ENCODE results near the gene AAK1. TPM values are rescaled to one million over a fixed set of nuclear protein-coding genes. Genes with fewer than 3 reads are reported as not detected.
"Not testable (repeated sequence)": the region's sequence is repeated elsewhere in the genome, so short reads cannot be mapped to it uniquely, and the experiment has no call there.

The AAK1 gene
- polyA plus RNA-seq, 4 donors, result 8.7 to 36.5 (median 16.7) TPM

- Histone ChIP-seq H3K4me3 (ENCODE audit: low read depth in 1 of 3, low read length in 3 of 3) (no peak overlapping the region), H3K4me1 (ENCODE audit: control insufficient read depth in 3 of 3, insufficient read depth in 2 of 3, low read depth in 1 of 3, low read length in 2 of 3) (peaks cover 0 to 7% (median 0%) of the 10 kb centered on the region in 3 donors), H3K27me3 (ENCODE audit: control insufficient read depth in 3 of 3, insufficient read depth in 3 of 3, low read length in 3 of 3) (no peaks in the 10 kb centered on the region), H3K27ac (ENCODE audit: low read depth in 1 of 3, low read length in 2 of 3) (peak overlapping the region in 1 of 3 donors; percentile 32), H3K9me3 (ENCODE audit: control insufficient read depth in 2 of 2, insufficient read depth in 1 of 2, low read depth in 1 of 2, low read length in 1 of 2) (peaks cover 0 to 6% of the 10 kb centered on the region in 2 donors), H3K36me3 (ENCODE audit: control insufficient read depth in 3 of 3, insufficient read depth in 2 of 3, low read depth in 1 of 3, low read length in 3 of 3) (peaks cover 0 to 1% (median 0%) of the 10 kb centered on the region in 3 donors)
- FAIRE-seq (no peak), DNase-seq (no peak)
- 60 to 90% (median 63%) methylated on average over 3 of the region's 3 CpGs for WGBS, 3 donors
Observed at GRCh38 chr2:69554981-69555380, 88.6 kb downstream of the AAK1 start.

- FAIRE-seq (no peak), DNase-seq (no peak)
- Histone ChIP-seq H3K4me1 (ENCODE audit: control insufficient read depth in 3 of 3, insufficient read depth in 2 of 3, low read depth in 1 of 3, low read length in 2 of 3) (peaks cover 0 to 6% (median 0%) of the 10 kb centered on the region in 3 donors), H3K27me3 (ENCODE audit: control insufficient read depth in 3 of 3, insufficient read depth in 3 of 3, low read length in 3 of 3) (no peaks in the 10 kb centered on the region), H3K27ac (ENCODE audit: low read depth in 1 of 3, low read length in 2 of 3) (no peak overlapping the region), H3K9me3 (ENCODE audit: control insufficient read depth in 2 of 2, insufficient read depth in 1 of 2, low read depth in 1 of 2, low read length in 1 of 2) (peaks cover 0 to 6% of the 10 kb centered on the region in 2 donors), H3K4me3 (ENCODE audit: low read depth in 1 of 3, low read length in 3 of 3) (no peak overlapping the region), H3K36me3 (ENCODE audit: control insufficient read depth in 3 of 3, insufficient read depth in 2 of 3, low read depth in 1 of 3, low read length in 3 of 3) (peaks cover 0 to 1% (median 0%) of the 10 kb centered on the region in 3 donors)
- 88 to 91% (median 89%) methylated on average over 4 of the region's 4 CpGs for WGBS, 3 donors
Observed at GRCh38 chr2:69554568-69554967, 89.0 kb downstream of the AAK1 start.

GRCh38 chr2:69553991-69554390 lies 89.5 kb downstream of the AAK1 start:
- Histone ChIP-seq H3K4me1 (ENCODE audit: control insufficient read depth in 3 of 3, insufficient read depth in 2 of 3, low read depth in 1 of 3, low read length in 2 of 3) (peaks cover 0 to 4% (median 0%) of the 10 kb centered on the region in 3 donors), H3K4me3 (ENCODE audit: low read depth in 1 of 3, low read length in 3 of 3) (no peak overlapping the region), H3K27me3 (ENCODE audit: control insufficient read depth in 3 of 3, insufficient read depth in 3 of 3, low read length in 3 of 3) (no peaks in the 10 kb centered on the region), H3K36me3 (ENCODE audit: control insufficient read depth in 3 of 3, insufficient read depth in 2 of 3, low read depth in 1 of 3, low read length in 3 of 3) (peaks cover 0 to 1% (median 0%) of the 10 kb centered on the region in 3 donors), H3K9me3 (ENCODE audit: control insufficient read depth in 2 of 2, insufficient read depth in 1 of 2, low read depth in 1 of 2, low read length in 1 of 2) (peaks cover 0 to 6% of the 10 kb centered on the region in 2 donors), H3K27ac (ENCODE audit: low read depth in 1 of 3, low read length in 2 of 3) (no peak overlapping the region)
- DNase-seq (no peak), FAIRE-seq (no peak)
- 88 to 95% (median 92%) methylated on average over 7 of the region's 7 CpGs for WGBS, 3 donors

GRCh38 chr2:69550511-69550910 lies 93.0 kb downstream of the AAK1 start:
- H3K4me3 ChIP-seq (ENCODE audit: low read depth in 1 of 3, low read length in 3 of 3); FAIRE-seq; H3K9me3 ChIP-seq (ENCODE audit: control insufficient read depth in 2 of 2, insufficient read depth in 1 of 2, low read depth in 1 of 2, low read length in 1 of 2); H3K27me3 ChIP-seq (ENCODE audit: control insufficient read depth in 3 of 3, insufficient read depth in 3 of 3, low read length in 3 of 3); H3K36me3 ChIP-seq (ENCODE audit: control insufficient read depth in 3 of 3, insufficient read depth in 2 of 3, low read depth in 1 of 3, low read length in 3 of 3); DNase-seq; H3K4me1 ChIP-seq (ENCODE audit: control insufficient read depth in 3 of 3, insufficient read depth in 2 of 3, low read depth in 1 of 3, low read length in 2 of 3): not testable (repeated sequence)
- peak overlapping the region in 1 of 3 donors; percentile 36 for H3K27ac ChIP-seq (ENCODE audit: low read depth in 1 of 3, low read length in 2 of 3)
- whole genome bisulfite sequencing, 3 donors, result 93 to 94% (median 94%) methylated on average over 12 of the region's 12 CpGs

- H3K27me3 ChIP-seq (ENCODE audit: control insufficient read depth in 3 of 3, insufficient read depth in 3 of 3, low read length in 3 of 3), result no peaks in the 10 kb centered on the region
- H3K36me3 ChIP-seq (ENCODE audit: control insufficient read depth in 3 of 3, insufficient read depth in 2 of 3, low read depth in 1 of 3, low read length in 3 of 3), result no peaks in the 10 kb centered on the region
- DNase-seq (no peak), FAIRE-seq (no peak)
- no peak overlapping the region for H3K4me3 ChIP-seq (ENCODE audit: low read depth in 1 of 3, low read length in 3 of 3)
- peaks cover 0 to 6% of the 10 kb centered on the region in 2 donors for H3K9me3 ChIP-seq (ENCODE audit: control insufficient read depth in 2 of 2, insufficient read depth in 1 of 2, low read depth in 1 of 2, low read length in 1 of 2)
- H3K4me1 ChIP-seq (ENCODE audit: control insufficient read depth in 3 of 3, insufficient read depth in 2 of 3, low read depth in 1 of 3, low read length in 2 of 3), result peaks cover 0 to 6% (median 0%) of the 10 kb centered on the region in 3 donors
- peak overlapping the region in 1 of 3 donors; percentile 23 for H3K27ac ChIP-seq (ENCODE audit: low read depth in 1 of 3, low read length in 2 of 3)
Observed at GRCh38 chr2:69549421-69549820, 94.1 kb downstream of the AAK1 start.

GRCh38 chr2:69547984-69548715 lies 95.4 kb downstream of the AAK1 start:
- Histone ChIP-seq H3K9me3 (ENCODE audit: control insufficient read depth in 2 of 2, insufficient read depth in 1 of 2, low read depth in 1 of 2, low read length in 1 of 2) (peaks cover 0 to 6% of the 10 kb centered on the region in 2 donors), H3K4me3 (ENCODE audit: low read depth in 1 of 3, low read length in 3 of 3) (no peak overlapping the region), H3K27ac (ENCODE audit: low read depth in 1 of 3, low read length in 2 of 3) (no peak overlapping the region), H3K4me1 (ENCODE audit: control insufficient read depth in 3 of 3, insufficient read depth in 2 of 3, low read depth in 1 of 3, low read length in 2 of 3) (peaks cover 0 to 6% (median 0%) of the 10 kb centered on the region in 3 donors), H3K36me3 (ENCODE audit: control insufficient read depth in 3 of 3, insufficient read depth in 2 of 3, low read depth in 1 of 3, low read length in 3 of 3) (peaks cover 0 to 4% (median 0%) of the 10 kb centered on the region in 3 donors), H3K27me3 (ENCODE audit: control insufficient read depth in 3 of 3, insufficient read depth in 3 of 3, low read length in 3 of 3) (no peaks in the 10 kb centered on the region)
- FAIRE-seq (no peak), DNase-seq (no peak)
- 83 to 95% (median 92%) methylated on average over 2 of the region's 2 CpGs for WGBS, 3 donors

GRCh38 chr2:69546646-69547045 lies 96.9 kb downstream of the AAK1 start:
- peak in 1 of 2 donors; percentile 24 for DNase-seq
- no peak for FAIRE-seq
- no peak overlapping the region for H3K27ac ChIP-seq (ENCODE audit: low read depth in 1 of 3, low read length in 2 of 3)
- H3K4me3 ChIP-seq (ENCODE audit: low read depth in 1 of 3, low read length in 3 of 3), result no peak overlapping the region
- 68 to 93% (median 82%) methylated on average over 1 of the region's 1 CpG for WGBS, 3 donors
- H3K4me1 ChIP-seq (ENCODE audit: control insufficient read depth in 3 of 3, insufficient read depth in 2 of 3, low read depth in 1 of 3, low read length in 2 of 3), result peaks cover 0 to 6% (median 0%) of the 10 kb centered on the region in 3 donors
- peaks cover 0 to 6% (median 0%) of the 10 kb centered on the region in 3 donors for H3K36me3 ChIP-seq (ENCODE audit: control insufficient read depth in 3 of 3, insufficient read depth in 2 of 3, low read depth in 1 of 3, low read length in 3 of 3)
- no peaks in the 10 kb centered on the region for H3K27me3 ChIP-seq (ENCODE audit: control insufficient read depth in 3 of 3, insufficient read depth in 3 of 3, low read length in 3 of 3)
- peaks cover 0 to 6% of the 10 kb centered on the region in 2 donors for H3K9me3 ChIP-seq (ENCODE audit: control insufficient read depth in 2 of 2, insufficient read depth in 1 of 2, low read depth in 1 of 2, low read length in 1 of 2)

- Histone ChIP-seq H3K9me3 (ENCODE audit: control insufficient read depth in 2 of 2, insufficient read depth in 1 of 2, low read depth in 1 of 2, low read length in 1 of 2) (peaks cover 0 to 3% of the 10 kb centered on the region in 2 donors), H3K4me1 (ENCODE audit: control insufficient read depth in 3 of 3, insufficient read depth in 2 of 3, low read depth in 1 of 3, low read length in 2 of 3) (peaks cover 0 to 6% (median 0%) of the 10 kb centered on the region in 3 donors), H3K27me3 (ENCODE audit: control insufficient read depth in 3 of 3, insufficient read depth in 3 of 3, low read length in 3 of 3) (no peaks in the 10 kb centered on the region), H3K36me3 (ENCODE audit: control insufficient read depth in 3 of 3, insufficient read depth in 2 of 3, low read depth in 1 of 3, low read length in 3 of 3) (peaks cover 0 to 10% (median 0%) of the 10 kb centered on the region in 3 donors), H3K27ac (ENCODE audit: low read depth in 1 of 3, low read length in 2 of 3) (no peak overlapping the region), H3K4me3 (ENCODE audit: low read depth in 1 of 3, low read length in 3 of 3) (no peak overlapping the region)
- FAIRE-seq, result no peak
- 81 to 97% (median 89%) methylated on average over 2 of the region's 2 CpGs for WGBS, 3 donors
- DNase-seq, result no peak
Observed at GRCh38 chr2:69545477-69545932, 98.0 kb downstream of the AAK1 start.

All from small intestine (tissue), 7 donors.